Smooth muscle cell of the pulmonary artery (primary cell): ENCODE results near the gene ZNF606. TPM values are rescaled to one million over a fixed set of nuclear protein-coding genes. Genes with fewer than 3 reads are reported as not detected.

ENCODE experiments used
- total RNA-seq: library from RNA; depleted of rRNA; stranded (reverse); fragments of >200 nt; gene quantifications from 2 replicates; pipeline ENCODE4 v1.2.3, GENCODE V29; 2014

Gene ZNF606
- total RNA-seq, result 11.5 and 12.5 TPM in 2 replicates

DNA sequence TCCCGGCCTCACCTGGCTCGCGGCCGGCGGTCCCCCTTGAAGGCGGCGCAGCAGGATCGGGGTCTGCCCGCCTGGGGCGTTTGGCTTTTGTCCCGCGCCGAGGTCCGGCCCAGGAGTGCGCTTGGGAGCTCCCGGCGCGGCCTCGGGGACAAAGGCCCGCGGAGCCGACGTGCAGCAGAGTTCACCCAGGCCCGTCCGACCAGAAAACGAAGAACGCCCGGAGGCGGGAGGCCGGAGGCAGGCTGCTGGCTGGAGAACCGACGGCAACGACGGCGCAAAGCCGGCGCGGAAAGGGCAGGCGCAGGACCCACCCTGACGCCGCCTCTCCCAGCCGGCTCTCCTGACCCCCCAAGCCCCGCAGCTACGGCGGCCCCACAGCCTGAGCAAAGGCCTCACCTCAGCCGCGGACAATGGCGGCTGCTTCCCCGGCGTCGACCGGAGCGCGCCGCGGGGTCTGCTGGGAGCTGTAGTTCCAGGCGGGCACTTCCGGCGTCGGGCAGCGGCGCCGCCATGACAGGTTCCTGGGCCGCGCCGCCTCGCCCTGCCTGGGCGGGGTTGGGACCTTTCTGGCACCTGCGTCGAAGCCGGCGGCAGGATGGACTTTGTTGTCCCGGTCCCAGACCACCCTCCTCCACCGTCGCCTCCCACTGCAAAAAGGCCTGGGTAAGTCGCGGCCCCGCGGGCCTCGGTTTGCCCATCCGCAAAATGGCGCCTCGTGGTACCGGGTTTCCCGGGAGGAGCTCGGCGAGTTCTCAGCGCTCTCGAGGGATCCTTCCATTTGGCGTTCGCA, at the start of gene ZNF606:
TSS of gene ZNF606 (minus strand) at position 437 of the 790 bp plus-strand sequence. CDS start 1,501 bp downstream, outside the sequence.

DNA sequence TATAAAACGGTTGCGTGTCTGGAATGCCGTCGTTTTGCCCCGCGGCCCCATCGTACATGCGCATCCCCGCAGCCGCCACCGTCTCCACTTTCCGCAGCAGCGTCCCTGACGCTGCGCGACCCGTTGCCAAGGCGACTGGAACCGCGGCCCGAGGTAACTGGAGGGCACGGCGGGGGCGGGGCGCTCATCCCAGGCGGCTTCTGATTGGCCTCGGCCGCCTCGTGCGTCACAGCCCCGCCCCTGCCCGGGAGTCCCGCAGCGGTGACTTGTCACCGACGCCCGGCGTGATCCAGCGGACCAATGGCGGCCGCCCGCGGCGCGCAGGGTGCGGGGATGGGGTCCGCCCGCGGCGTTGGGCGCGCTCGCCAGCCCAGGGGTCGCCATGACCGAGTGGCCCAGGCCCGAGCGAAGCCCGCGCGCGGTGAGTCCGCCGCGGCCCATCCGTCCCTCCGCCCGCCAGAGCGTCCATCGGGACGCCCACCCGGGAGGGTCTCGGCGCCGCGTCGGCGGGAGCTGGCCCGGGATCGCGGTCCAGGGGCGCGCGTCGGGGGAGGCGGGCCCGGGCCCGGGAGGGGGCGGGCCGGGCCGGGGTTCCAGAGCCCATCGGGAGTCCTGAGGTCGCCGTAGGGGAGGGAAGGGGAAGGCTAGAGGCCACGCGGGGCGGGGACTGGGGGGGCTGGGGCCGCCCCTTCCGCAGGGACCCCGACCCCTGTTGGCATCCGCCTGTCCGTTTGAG, 31.3 kb upstream of the ZNF606 start, which contains the start of gene ZSCAN1:
TSS of gene ZSCAN1 (plus strand) at position 285 of the 736 bp plus-strand sequence. CDS start 3,812 bp downstream, outside the sequence.

DNA sequence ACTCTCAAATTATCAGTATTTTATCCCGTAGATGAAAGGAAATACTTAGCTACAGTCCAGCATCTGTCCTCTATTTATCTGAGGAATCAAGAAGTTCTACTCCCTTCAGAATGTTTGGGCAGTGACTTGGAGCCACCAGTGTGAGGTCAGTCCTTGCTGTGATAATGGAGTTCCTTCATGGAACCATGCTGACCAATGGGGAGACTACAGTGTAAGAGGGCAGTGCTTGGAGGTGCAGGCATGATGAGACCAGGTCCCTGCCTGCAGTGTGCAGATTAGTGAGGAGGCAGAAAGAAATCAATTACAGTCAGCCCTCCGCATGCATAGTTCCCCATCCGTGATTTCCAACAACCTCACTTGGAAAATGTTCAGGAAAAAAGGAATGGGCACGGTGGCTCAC, 28.2 kb downstream of the ZNF606 start, which contains the start of gene C19orf18:
TSS of gene C19orf18 (minus strand) at position 101 of the 400 bp plus-strand sequence. CDS start 102 bp downstream, outside the sequence.

DNA sequence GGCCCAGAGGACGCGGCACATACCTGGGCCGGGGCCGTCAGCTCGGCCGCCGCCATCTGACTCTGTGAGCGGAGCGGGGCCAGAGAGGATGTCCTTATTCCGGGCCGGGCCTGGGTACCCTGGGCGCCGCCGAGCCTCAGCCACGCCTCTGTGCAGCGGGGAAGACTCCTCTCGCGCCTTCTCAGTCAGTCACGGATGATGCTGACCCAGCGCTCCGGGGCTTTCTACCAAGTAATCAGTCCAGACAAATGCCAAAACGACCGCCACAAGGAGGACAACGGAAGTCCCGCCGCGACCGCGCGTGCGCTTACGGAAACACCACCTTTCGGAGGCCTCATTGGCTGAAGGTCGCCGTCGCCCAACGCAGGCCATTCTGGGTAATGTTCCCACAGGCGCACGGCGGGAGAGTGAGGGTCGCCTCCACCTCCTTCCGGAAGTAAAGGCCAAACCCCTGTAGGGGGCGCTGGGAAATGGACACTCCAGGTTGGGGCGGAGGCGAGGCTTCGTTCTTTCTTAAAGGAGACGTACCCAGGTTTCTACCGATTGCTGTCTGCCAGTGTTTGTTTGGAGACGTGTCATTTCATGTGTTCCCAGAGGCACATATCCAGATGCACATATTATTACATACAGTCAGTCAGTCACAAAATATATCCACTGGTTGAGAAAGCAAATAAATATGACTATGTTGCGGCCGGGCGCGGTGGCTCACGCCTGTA, 55.0 kb downstream of the ZNF606 start, which contains the start of gene ZNF256:
TSS of gene ZNF256 (minus strand) at position 288 of the 716 bp plus-strand sequence. CDS start at position 56, 232 bp downstream.

DNA sequence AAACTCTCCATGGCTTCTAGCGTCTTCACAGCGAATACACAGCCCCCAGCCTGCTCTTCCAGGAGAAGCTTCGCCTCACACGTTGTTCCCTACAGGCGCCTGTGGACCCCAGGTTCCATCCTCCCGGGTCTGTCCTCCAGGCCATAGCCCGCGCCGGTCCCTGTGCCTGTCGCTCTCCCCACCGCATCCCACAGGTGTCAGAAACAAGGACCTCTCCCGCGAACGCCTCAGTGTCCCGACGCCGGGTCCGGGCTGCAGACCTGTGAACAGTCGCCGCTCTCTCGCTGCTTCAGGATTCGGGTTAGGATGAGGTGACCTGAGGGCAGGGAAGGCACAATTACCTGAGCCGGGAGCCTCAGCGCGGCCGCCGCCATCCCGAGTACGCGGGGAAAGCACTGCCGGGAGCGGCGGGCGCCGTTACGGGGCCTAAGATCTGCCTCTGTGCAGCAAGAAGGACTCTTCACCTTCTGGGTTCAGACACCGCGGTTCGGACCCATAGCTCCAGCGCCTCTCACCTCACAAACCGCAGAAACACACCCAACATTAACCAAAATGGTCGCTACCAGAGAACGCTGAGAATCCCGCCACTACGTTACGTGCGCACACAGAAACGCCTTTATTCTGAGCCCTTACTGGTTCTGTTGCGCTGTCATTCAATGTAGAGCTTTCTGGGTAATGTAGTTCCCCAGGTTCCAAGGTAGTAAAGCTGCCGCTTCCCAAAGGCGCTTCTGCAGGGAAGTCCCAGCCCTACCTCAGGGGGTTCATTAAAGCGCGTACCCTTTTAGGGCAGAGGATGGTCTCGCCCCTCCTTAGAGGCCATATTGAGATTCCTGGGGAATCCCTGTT, 67.6 kb downstream of the ZNF606 start, which contains the start of gene ZNF418:
TSS of gene ZNF418 (minus strand) at position 583 of the 846 bp plus-strand sequence. CDS start 1,580 bp downstream, outside the sequence.

Other genes starting within 250 kb of the ZNF606 start
- gene ZNF586, start 233.1 kb downstream of the ZNF606 start, total RNA-seq, result 13.7 and 15.0 TPM in 2 replicates
- 4.3 and 4.4 TPM in 2 replicates for gene ZNF552, start 187.9 kb downstream of the ZNF606 start, total RNA-seq
- gene ZNF587B, start 172.5 kb downstream of the ZNF606 start, total RNA-seq, result 20.1 and 23.4 TPM in 2 replicates
- 33.7 and 35.8 TPM in 2 replicates for gene ZNF587, start 153.0 kb downstream of the ZNF606 start, total RNA-seq
- gene ZNF814, start 113.8 kb downstream of the ZNF606 start, total RNA-seq, result 6.6 and 8.0 TPM in 2 replicates
- 20.2 and 25.7 TPM in 2 replicates for gene ZNF417, start 86.2 kb downstream of the ZNF606 start, total RNA-seq
- 5.7 and 6.2 TPM in 2 replicates for gene ZNF418, start 67.4 kb downstream of the ZNF606 start, total RNA-seq
- gene ZNF256, start 55.1 kb downstream of the ZNF606 start, total RNA-seq, result 4.0 and 4.9 TPM in 2 replicates
- not detected in 2 replicates for gene C19orf18, start 28.3 kb downstream of the ZNF606 start, total RNA-seq
- 0.46 TPM in 1 of 2 replicates, not detected in the other for gene ZSCAN1, start 31.2 kb upstream of the ZNF606 start, total RNA-seq
- 5.1 and 6.1 TPM in 2 replicates for gene ZNF135, start 56.5 kb upstream of the ZNF606 start, total RNA-seq
- gene ZSCAN18, start 95.4 kb upstream of the ZNF606 start, total RNA-seq, result 55.8 and 67.1 TPM in 2 replicates
- gene ZNF329, start 148.0 kb upstream of the ZNF606 start, total RNA-seq, result 14.8 and 16.2 TPM in 2 replicates
- 20.6 and 22.4 TPM in 2 replicates for gene ZNF274, start 180.2 kb upstream of the ZNF606 start, total RNA-seq
- gene ZNF544, start 226.1 kb upstream of the ZNF606 start, total RNA-seq, result 31.8 and 43.4 TPM in 2 replicates